Esophagus squamous epithelium (tissue), 5 donors: ENCODE data around the gene CASKIN1. TPM values are rescaled to one million over a fixed set of nuclear protein-coding genes. Genes with fewer than 3 reads are reported as not detected.

Source experiments
- DNase-seq: peaks from one replicate; lab custom pipeline; 2025; lab: John Stamatoyannopoulos, UW
- H3K27ac ChIP-seq, 4 donors: fragments of 200-600 bp; sonication (generic); one replicate each; pipeline ENCODE4 v1.5.1; 2016 to 2019; ENCODE audit warnings: mild to moderate bottlenecking in 1 of 4
- H3K27me3 ChIP-seq, 4 donors: fragments of 200-600 bp; sonication (generic); 1 replicate in 3 of 4; 2 replicates in 1 of 4; pipeline versions ENCODE4 v1.5.1 to v1.6.0; 2017 to 2021; ENCODE audit warnings: antibody characterized with exemption in 1 of 4
- H3K36me3 ChIP-seq, 3 donors: fragments of 200-600 bp; sonication (generic); one replicate each; pipeline ENCODE4 v1.5.1; 2016 to 2019
- H3K4me1 ChIP-seq, 3 donors: fragments of 200-600 bp; sonication (generic); one replicate each; pipeline ENCODE4 v1.5.1; 2017 to 2019
- H3K4me3 ChIP-seq, 4 donors: fragments of 200-600 bp; sonication (generic); 1 replicate in 3 of 4; 2 replicates in 1 of 4; pipeline ENCODE4 v1.5.1; 2016 to 2019; ENCODE audit warnings: mild to moderate bottlenecking in 2 of 4, moderate library complexity in 1 of 4
- H3K9me3 ChIP-seq, 3 donors: fragments of 200-600 bp; sonication (generic); one replicate each; pipeline ENCODE4 v1.5.1; 2016 to 2019
- CTCF ChIP-seq, 6 experiments: fragments of 450-650 bp in 4 of 6; fragments of 200-600 bp in 2 of 6; sonication (generic) in 2 of 6; IDR thresholded peaks; one replicate each; pipeline ENCODE4 v1.5.1; 2016 to 2019; ENCODE audit warnings: antibody characterized with exemption in 6 of 6, mild to moderate bottlenecking in 4 of 6, moderate library complexity in 4 of 6
- POLR2A ChIP-seq, 4 donors: fragments of 450-650 bp; IDR thresholded peaks; one replicate each; pipeline ENCODE4 v1.6.1; 2017; ENCODE audit warnings: antibody characterized with exemption in 4 of 4, mild to moderate bottlenecking in 4 of 4, moderate library complexity in 3 of 4
- WGBS, 2 donors: methylation state at CpG; one replicate each; pipeline ENCODE4 v1.1.5; 2018; 5-methylcytosine and 5-hydroxymethylcytosine counted together
- intact Hi-C: fragments of 100-400 bp; cut with DNase I; formaldehyde crosslinking; loops from one replicate; pipeline ENCODE4 v1.15.0; 2022
- total RNA-seq, 4 donors: library from RNA; depleted of rRNA; stranded (reverse); fragments of >200 nt; gene quantifications; one replicate each; pipeline ENCODE4 v1.1.0, GENCODE V29; 2016
- donor health status: DM: yes; HTN: yes; CAD: no.

CASKIN1 gene
- under 1 TPM in 2 of 4 donors, not detected in 2; 0.04 to 0.38 TPM for total RNA-seq

GRCh38 chr16:2196162-2196980 is at the start of gene CASKIN1:
Gene CASKIN1 (minus strand): TSS chr16:2196605. CDS start chr16:2196432, 173 bp downstream.
- H3K9me3 ChIP-seq, result no peaks in the 10 kb centered on the region
- TF ChIP-seq POLR2A (IDR thresholded peaks at IDR 0.05) (no peak), CTCF (IDR thresholded peaks at IDR 0.05) (no peak)
- H3K27me3 ChIP-seq, result peaks cover 10 to 70% (median 16%) of the 10 kb centered on the region in 4 donors
- WGBS, 2 donors, result no CpG with 5 or more reads among the region's 129 CpGs
- no peak for DNase-seq
- no peaks in the 10 kb centered on the region for H3K36me3 ChIP-seq
- H3K4me1 ChIP-seq, result peaks cover 15 to 27% (median 20%) of the 10 kb centered on the region in 3 donors
- H3K4me3 ChIP-seq, result peak within 1 kb of the TSS; percentile 32 to 73 (median 45)
- intact Hi-C loops, result no loop called here
- H3K27ac ChIP-seq, result no peak within 1 kb of the TSS

- DNase-seq, result no peak
- H3K9me3 ChIP-seq, result no peaks in the 10 kb centered on the region
- H3K36me3 ChIP-seq, result peaks cover 29 to 85% (median 31%) of the 10 kb centered on the region in 3 donors
- no peak overlapping the region for H3K27ac ChIP-seq
- no peaks in the 10 kb centered on the region for H3K27me3 ChIP-seq
- intact Hi-C loops, result no loop called here
- TF ChIP-seq CTCF (IDR thresholded peaks at IDR 0.05) (no peak), POLR2A (IDR thresholded peaks at IDR 0.05) (no peak)
- peaks cover 0 to 11% (median 1%) of the 10 kb centered on the region in 3 donors for H3K4me1 ChIP-seq
- WGBS, 2 donors, result 79 to 85% methylated on average over 17 to 25 of the region's 30 CpGs
- H3K4me3 ChIP-seq, result no peak overlapping the region
These were observed 48.8 kb upstream of the CASKIN1 start for GRCh38 chr16:2244926-2245795.

- intact Hi-C loops, result no loop called here
- 77% methylated on average over 3 of the region's 17 CpGs; no CpG with 5 or more reads in 1 of the 2 donors for WGBS, 2 donors
These were observed 47.9 kb upstream of the CASKIN1 start for GRCh38 chr16:2244301-2244700.

GRCh38 chr16:2243781-2244180 is 47.4 kb upstream of the CASKIN1 start:
- Histone ChIP-seq H3K9me3 (no peaks in the 10 kb centered on the region), H3K36me3 (peaks cover 29 to 89% (median 31%) of the 10 kb centered on the region in 3 donors), H3K27ac (no peak overlapping the region), H3K4me3 (no peak overlapping the region), H3K27me3 (no peaks in the 10 kb centered on the region), H3K4me1 (peaks cover 0 to 4% (median 0%) of the 10 kb centered on the region in 3 donors)
- no peak for TF ChIP-seq POLR2A (IDR thresholded peaks at IDR 0.05)
- TF ChIP-seq CTCF (IDR thresholded peaks at IDR 0.05), result no peak
- no peak for DNase-seq
- intact Hi-C loops, result no loop called here
- WGBS, 2 donors, result 91 to 93% methylated on average over 4 to 10 of the region's 11 CpGs

More at GRCh38 chr16:2244301-2244700, 47.9 kb upstream of the CASKIN1 start:
- H3K36me3 ChIP-seq, result peaks cover 29 to 93% (median 31%) of the 10 kb centered on the region in 3 donors
- no peak for DNase-seq
- no peak overlapping the region for H3K4me3 ChIP-seq
- H3K9me3 ChIP-seq, result no peaks in the 10 kb centered on the region
- TF ChIP-seq CTCF (IDR thresholded peaks at IDR 0.05), result no peak
- no peak for TF ChIP-seq POLR2A (IDR thresholded peaks at IDR 0.05)
- H3K4me1 ChIP-seq, result peaks cover 0 to 2% (median 0%) of the 10 kb centered on the region in 3 donors
- no peaks in the 10 kb centered on the region for H3K27me3 ChIP-seq
- no peak overlapping the region for H3K27ac ChIP-seq
